Endothelial cell of hepatic sinusoid (primary cell): Measurements from ENCODE around the gene IQCK.

ENCODE experiments used
- in situ Hi-C: cut with HindIII; loops from 2 replicates; pipeline ENCODE4 v1.10.0; 2017; ENCODE audit warnings: low sequenced_read_pairs

IQCK gene

DNA sequence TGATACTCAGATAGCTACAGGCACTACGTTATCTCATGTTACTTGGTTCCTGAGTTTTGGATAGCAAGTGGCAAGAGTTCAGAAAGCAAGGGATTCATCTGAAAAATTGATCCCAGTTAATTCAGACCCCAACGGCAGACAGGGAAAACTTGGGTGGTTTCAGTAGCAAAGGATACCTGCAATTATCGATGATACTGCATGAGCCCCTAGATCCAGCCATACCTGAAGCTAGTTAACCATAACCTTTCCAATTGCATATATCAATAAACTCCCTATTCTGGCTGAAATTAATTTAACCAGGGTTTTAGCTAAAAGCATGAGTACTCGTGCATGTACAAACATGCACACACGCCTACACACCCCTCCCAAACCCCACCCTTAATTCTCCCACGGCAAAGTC is 4.4 kb upstream of the IQCK start:
- in situ Hi-C loops, result loop anchor here (25.0 kb wide), 1 partner anchor 174 kb away; the partner anchor contains the start of gene GPRC5B

DNA sequence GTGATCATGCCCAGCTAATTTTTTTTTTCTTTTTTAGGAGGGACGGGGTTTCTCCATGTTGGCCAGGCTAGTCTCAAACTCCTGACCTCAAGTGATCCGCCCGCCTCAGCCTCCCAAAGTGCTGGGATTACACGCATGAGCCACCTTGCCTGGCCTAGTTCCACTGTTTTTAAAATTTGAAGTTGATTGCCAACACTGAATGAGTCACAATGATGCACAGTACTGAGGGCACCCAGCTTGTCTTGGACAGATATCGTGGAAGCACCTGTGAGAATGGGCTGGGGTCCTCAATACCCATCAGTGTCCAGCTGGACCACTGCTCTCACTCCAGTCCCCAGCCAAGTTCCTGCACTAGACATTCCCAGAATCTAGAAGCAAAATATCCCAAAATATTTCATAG is 2.5 kb upstream of the IQCK start:
- in situ Hi-C loops, result loop anchor here (25.0 kb wide), 1 partner anchor 172 kb away; the partner anchor contains the start of gene GPRC5B

DNA sequence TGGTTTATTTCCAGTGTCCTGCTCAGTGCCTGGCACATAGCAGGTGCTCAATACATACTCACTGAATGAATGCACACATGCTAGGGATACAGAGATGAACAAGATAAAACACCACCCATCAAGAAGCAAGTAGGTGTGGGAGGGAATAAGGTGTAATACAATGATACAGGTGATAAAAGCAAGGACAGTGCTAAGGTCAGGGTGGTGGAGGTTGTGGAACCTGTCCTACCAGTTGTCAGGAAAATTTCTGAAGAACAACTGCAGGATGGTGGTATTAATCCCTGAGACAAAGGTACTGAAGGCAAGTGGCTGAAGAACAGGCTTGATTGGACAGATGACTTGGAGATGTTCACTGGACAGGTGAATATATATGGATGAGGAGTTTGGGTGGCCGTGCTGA is 1.9 kb upstream of the IQCK start:
- in situ Hi-C loops, result loop anchor here (25.0 kb wide), 1 partner anchor 171 kb away; the partner anchor contains the start of gene GPRC5B

DNA sequence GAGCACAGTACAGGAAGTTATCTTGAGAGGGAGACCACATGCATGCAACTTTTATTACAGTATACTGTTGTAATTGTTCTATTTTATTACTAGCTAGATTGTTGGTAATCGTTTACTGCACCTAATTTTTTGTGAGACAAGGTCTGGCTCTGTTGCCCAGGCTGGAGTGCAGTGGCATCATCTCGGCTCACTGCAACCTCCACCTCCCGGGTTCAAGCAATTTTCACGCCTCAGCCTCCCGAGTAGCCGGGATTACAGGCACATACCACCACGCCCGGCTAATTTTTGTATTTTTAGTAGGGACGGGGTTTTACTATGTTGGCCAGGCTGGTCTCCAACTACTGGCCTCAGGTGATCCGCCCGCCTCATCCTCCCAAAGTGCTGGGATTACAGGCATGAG is 1.3 kb upstream of the IQCK start:
- in situ Hi-C loops, result loop anchor here (25.0 kb wide), 1 partner anchor 171 kb away; the partner anchor contains the start of gene GPRC5B

DNA sequence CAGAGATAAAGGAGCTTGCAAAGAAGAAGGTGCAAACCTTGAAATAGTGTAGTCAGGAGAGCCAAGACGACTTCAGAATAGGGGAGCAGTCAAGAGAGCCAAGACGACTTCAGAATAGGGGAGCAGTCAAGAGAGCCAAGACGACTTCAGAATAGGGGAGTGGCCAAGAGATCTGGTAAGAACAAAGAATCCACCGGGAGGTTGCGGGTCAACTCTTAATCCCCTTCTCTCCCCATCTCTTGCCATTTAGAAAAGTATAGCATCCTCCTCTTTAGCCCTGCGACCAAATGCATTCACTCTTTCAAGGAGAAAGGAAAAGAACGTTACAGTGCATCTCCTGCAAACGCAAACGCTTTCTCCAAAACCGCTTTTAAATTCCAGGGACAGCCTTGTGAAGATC is 757 bp upstream of the IQCK start:
- in situ Hi-C loops, result loop anchor here (25.0 kb wide), 1 partner anchor 170 kb away; the partner anchor contains the start of gene GPRC5B

DNA sequence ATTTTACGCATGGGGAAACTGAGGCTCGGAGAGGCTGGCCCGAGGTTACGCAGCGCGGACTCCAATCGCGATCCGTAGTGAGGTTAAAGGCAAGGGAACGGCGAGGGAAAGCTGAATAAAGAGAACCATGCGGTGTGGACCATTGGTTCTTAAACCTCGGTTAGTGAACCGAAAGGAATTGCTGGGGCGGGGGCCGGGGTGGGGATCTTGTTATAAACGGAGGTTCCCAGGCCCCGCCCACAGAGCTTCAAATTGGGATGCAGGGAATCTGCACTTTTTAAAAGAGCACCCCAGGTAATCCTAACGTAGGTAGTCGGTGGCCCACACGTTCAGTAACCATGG is 524 bp downstream of the IQCK start:
- in situ Hi-C loops, result loop anchor here (25.0 kb wide), 1 partner anchor 169 kb away; the partner anchor contains the start of gene GPRC5B

DNA sequence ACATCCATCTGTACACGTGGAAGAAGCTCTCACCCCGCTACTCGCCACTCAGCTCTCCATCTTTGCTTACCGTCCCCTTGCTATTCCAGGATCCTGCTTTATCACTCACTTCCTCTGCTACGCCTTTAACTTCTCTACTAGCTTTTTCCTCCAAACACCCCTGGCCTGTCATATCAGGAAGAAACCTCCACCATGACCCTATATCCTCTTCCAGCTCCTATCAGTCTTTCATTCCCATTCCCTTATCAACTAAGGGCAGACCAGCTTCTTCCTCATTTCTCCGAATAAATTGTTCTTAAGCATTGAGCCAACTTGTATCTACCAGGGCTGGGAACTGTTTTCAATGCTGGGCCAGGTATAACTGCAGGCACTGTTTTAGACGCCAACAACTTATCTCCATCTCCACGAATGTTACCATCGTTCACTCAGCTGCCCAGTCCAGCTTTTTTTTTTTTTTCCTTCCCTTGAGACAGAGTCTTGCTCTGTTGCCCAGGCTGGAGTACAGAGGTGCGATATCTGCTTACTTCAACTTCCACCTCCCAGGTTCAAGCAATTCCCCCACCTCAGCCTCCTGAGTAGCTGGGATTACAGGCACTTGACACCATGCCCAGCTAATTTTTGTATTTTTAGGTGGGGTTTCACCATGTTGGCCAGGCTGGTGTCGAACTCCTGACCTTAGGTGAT is 4.3 kb downstream of the IQCK start:
- in situ Hi-C loops, result loop anchor here (25.0 kb wide), 1 partner anchor 165 kb away; the partner anchor contains the start of gene GPRC5B

DNA sequence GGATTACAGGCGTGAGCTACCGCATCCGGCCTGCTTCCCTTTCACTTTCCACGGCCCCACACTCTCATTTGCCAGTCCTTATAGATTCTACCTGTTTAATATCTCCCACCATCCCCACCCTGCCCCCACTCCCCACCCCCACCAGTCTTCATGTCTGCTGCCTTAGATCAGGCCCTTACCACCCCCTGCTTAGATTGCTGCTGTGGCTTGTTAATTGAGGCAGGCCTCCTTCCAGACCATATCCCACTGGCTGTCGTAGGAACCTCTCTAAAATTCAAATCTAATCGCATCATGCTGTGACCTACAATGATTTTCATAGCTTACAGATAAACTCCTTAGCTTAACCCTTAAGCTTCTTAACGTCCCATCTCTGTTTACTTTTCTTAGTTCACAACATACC is 4.9 kb downstream of the IQCK start:
- in situ Hi-C loops, result loop anchor here (25.0 kb wide), 1 partner anchor 164 kb away; the partner anchor contains the start of gene GPRC5B

DNA sequence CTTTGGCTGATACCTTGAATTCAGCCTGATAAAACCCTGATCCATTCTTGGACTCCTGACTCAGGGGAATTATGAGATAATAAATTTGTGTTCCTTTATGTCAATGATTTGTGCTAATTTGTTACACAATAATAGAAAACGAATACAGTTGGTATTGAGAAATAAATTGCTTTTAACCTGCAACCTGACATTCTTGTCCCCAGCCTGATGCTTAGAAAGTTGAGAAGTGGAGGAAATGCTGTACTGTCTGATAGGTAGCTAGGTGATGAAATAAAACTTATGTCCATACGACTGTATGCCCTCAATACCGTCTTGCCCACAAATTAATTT is 10.5 kb downstream of the IQCK start:
- in situ Hi-C loops, result no loop called here

DNA sequence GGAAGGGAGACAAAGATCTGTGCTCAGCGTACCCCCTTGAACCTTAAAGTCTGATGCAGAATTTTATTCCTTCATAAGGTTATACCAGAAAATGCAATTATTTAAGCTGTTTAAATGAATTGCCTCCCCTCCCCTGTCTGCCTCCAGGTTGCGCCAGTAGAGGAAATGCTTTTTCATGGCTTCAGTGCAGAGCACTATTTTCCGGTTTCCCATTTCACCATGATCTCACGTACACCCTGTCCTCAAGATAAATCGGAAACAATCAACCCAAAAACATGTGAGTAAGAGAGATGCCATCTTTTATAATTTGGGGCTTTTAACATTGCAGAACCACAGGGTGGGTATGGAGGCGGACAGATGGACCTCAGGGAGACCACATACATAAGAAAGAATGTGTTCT is 15.5 kb downstream of the IQCK start:
- in situ Hi-C loops, result no loop called here

DNA sequence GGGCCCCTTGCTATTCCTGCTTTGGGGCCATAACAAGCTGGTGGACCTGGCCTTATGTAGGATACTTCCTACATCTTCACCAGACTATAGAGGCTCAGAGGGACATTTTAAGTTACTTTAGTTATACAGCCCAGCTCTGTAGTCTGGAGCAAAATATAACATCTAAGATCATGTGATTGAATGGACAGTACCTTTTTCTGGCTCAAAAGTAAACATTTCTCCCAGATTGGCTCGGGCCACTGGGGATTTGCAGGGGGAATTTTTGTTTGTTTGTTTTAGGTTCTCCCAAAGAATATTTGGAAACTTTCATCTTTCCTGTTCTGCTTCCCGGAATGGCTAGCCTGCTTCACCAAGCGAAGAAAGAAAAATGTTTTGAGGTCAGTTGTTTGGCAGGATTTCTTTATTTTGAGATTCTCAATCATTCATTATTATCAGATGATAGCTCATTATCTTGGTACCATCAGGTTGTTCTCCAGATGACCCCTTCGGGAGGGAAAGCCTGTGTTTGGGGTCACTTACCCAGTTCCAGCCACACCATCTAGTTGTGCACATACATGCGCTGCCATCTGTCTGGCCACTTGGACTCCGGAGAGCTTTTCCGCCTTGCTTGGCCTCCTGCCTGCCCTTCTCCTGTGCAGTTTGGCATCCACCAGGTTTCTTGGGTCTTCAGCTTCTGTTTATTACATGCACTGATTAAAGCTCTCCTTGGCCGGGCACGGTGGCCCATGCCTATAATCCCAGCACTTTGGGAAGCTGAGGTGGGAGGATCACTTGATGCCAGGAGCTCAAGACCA is 17.2 kb downstream of the IQCK start:
- in situ Hi-C loops, result no loop called here

DNA sequence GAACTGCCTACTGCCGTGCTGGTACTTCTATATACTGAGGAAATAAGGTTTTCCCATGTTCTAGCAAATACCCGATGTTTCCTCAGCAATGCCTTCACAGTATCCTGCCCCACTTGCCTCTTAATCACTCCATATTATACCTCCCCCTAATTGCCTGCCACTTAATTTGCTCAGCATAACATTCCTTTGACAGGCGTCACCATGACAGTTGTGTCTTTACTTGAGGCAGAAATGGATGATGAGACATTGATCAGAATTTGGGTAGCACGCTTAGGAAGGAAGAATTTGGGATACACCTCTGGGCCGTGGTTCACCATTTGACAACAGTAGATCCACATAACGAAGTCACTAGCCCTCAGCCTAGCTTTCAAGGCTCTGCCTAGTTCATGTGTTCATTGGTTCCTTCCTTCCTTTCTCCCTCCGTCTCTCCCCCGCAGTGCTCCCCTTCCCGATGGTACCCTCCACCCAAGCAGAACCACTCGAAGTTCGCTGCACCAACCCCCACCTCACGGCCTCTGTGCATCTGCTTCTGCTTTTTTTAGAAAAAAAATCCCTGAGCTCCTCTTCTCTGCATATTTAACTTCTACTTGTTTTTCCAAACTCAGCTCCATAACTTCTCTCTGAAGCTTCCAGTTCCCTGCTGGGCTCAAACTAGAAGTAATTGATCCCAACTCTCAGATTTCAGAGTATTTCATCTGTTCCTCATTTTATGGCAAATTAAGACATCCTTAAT is 19.4 kb downstream of the IQCK start:
- in situ Hi-C loops, result no loop called here

DNA sequence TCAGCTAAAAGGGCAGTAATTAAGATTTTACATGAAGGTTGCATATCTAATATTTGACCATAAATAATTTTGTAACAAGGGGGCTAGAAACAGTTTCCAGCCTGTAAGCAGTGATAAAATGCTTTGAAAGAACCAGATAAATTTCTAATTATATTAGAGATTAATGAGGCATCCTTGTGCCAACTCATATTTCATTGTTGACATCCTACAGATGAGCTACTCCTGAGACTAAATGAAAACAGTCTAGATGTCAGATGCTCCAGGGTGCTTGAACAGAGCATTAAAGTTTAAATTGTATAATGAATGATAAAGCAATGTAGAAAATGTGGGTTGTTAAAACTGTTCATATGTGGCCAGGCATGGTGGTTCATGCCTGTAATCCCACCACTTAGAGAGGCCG is 23.3 kb downstream of the IQCK start:
- in situ Hi-C loops, result no loop called here

DNA sequence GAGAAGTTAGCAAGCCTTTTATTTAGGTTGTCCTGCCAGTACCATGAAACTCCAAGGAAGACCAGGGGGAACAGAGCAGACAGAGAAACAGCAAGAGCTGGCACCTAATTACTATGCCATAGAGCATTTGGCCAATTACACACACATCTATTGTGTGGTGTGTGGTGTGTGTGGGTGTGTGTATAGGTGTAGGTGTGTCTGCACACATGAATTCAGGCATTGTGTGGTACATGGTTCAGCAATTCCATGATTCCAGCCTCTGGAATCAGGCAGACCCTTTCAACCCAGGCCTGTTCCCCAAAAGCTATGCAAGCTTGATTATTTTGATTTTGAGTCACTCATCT is 25.7 kb downstream of the IQCK start:
- in situ Hi-C loops, result no loop called here

DNA sequence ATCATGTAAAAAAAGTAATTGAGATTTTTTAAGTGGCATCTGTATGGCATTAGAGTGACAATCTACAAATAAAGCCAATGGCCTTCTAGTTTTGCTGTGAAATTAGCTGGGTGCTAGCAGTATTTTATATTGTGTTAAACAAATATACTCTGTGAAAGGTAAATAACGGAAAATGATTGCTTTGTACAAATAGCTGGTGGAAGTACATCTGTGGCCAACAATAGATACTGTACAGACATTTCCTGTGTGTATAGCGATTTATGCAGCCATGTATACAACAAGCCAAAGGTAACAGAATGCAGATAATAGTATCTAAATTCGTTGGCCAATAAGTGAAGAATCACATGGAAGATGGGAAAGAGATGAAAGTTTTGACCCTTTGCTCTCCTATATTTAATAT is 26.6 kb downstream of the IQCK start:
- in situ Hi-C loops, result loop anchor here (5.0 kb wide), 1 partner anchor 82 kb away; no protein-coding TSS in a partner anchor

DNA sequence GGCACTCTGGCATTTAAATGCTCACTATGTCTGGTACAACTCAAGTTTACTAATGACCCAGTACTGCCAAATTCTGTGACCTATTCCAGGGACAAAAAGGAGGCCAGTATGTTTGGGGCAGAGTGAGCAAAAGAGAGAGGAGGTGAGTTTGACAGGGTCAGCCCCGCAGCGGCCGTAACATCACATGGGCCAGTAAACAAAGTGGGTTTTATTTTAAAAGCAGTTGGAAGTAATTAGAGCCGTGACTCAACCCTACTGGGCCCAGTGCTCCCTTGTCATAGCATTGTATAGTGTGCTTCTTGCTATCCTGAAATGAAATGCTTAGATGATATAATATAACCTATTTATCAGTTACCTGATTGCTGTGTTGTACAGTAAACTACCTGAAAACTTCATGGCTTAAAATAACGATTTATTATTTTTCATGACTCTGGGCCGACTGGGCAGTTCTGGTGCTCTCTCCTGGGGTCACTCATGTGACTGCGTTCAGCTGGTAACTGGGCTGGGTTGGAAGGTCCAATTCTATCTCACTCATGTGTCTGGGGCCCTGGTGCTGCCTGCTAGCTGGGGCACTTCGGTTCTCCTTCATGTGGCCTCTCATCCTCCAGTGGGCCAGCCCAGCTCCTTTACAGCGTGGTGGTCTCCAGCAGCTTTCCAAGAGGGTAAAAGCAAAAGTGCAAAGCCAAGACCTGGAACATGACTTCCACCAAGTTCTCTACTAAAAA is 27.4 kb downstream of the IQCK start:
- in situ Hi-C loops, result loop anchor here (5.0 kb wide), 1 partner anchor 83 kb away; no protein-coding TSS in a partner anchor

DNA sequence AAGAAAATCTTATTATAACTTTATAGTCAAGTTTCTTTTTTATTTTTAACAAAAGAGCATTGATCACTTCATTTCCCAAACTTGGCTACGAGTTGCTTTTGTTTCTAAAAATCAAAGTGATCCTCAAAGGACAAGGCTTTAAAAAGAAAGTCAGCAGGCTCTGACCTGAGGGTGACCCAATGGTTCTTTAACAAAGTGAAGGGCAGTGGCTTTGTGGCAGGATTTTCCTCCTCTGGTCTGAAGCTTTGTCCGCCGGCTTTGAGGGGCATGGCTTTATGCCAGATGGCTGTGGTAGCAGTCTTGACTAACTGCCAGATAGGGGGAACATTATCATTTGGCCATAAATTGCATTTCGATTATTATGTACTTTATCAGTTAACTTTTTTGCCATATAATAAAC is 28.5 kb downstream of the IQCK start:
- in situ Hi-C loops, result loop anchor here (5.0 kb wide), 1 partner anchor 84 kb away; no protein-coding TSS in a partner anchor

DNA sequence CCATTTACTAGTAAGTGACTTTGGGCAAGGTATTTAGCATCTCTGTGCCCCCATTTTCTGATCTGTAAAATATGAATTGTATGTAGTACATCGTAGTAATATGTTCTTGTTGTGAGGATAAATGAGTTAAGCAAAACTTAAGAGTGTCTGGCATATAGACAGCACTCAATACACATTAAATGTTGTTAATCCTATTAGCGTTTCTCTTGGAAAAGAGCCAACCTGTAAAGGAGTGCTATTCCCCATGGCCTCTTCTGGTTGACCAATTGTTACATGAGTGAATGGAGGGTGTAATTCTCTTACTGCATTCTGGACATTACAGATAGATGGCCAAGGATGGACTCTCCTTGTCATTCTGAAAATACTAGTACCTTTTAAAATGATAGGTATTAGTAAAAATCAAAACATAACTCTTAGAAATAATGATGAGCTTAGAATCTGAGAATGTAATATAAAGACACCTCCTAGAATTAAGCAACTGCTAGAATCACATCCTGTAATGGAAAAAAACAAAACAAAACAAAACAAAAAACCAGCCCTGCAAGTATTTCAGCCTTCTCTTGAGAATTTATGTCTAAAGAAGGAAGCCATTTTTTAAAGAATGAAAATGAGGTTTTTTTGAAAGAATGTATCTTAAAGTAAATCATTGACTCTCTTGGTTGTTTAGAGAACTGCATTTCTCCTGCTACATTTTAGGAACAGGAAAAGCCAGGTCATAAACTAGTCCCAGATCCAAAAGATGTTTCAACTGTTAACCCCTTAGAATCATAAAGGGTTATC is 30.5 kb downstream of the IQCK start:
- in situ Hi-C loops, result loop anchor here (5.0 kb wide), 1 partner anchor 86 kb away; no protein-coding TSS in a partner anchor

DNA sequence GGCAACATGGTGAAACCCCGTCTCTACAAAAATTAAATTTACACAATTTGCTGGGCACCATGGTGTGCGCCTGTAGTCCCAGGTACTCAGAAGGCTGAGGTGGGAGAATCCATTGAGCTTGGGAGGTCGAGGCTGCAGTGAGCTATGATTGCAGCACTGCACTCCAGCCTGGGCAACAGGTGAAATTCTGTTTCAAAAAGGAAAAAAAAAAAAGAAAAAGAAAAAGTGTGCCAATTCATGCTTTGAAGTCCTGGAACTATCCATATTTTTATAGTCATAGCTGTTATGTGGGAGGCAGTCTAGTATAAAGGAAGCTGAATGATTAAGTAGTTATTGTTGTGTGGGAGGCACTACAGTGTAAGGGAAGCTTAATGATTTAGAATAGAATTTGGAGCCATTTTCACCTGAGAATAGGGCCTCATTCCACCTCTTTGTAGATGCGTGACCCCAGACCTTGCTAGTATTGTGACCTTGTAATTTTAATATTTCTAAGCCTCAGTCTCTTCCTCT is 31.6 kb downstream of the IQCK start:
- in situ Hi-C loops, result loop anchor here (5.0 kb wide), 1 partner anchor 87 kb away; no protein-coding TSS in a partner anchor
